Uterus (tissue), 4 donors: ENCODE data around the gene ANO6. TPM values are rescaled to one million over a fixed set of nuclear protein-coding genes. Genes with fewer than 3 reads are reported as not detected.

Source experiments
- DNase-seq, 2 donors: peaks; one replicate each; pipeline ENCODE4 v3.0.0-alpha.2; 2019 to 2020
- H3K27ac ChIP-seq, 2 donors: fragments of 200-600 bp; sonication (generic); 1 replicate in 1 of 2; 2 replicates in 1 of 2; pipeline ENCODE4 v1.5.1; 2016 to 2018
- H3K27me3 ChIP-seq, 2 donors: fragments of 200-600 bp; sonication (generic); one replicate each; pipeline ENCODE4 v1.5.1; 2018 to 2019; ENCODE audit warnings: control low read depth in 1 of 2
- H3K36me3 ChIP-seq, 2 donors: fragments of 200-600 bp; sonication (generic); one replicate each; pipeline ENCODE4 v1.5.1; 2019; ENCODE audit warnings: control low read depth in 1 of 2
- H3K4me1 ChIP-seq, 2 donors: fragments of 200-600 bp; sonication (generic); one replicate each; pipeline ENCODE4 v1.5.1; 2018 to 2019; ENCODE audit warnings: control low read depth in 1 of 2
- H3K4me3 ChIP-seq, 2 donors: fragments of 200-600 bp; sonication (generic); 1 replicate in 1 of 2; 2 replicates in 1 of 2; pipeline ENCODE4 v1.5.1; 2018 to 2019; ENCODE audit warnings: mild to moderate bottlenecking in 1 of 2
- H3K9me3 ChIP-seq, 2 donors: fragments of 200-600 bp; sonication (generic); one replicate each; pipeline ENCODE4 v1.5.1; 2019; ENCODE audit warnings: control low read depth in 1 of 2
- CTCF ChIP-seq, 4 experiments: fragments of 200-600 bp in 2 of 4; fragments of 450-650 bp in 2 of 4; sonication (generic) in 2 of 4; IDR thresholded peaks; one replicate each; pipeline ENCODE4 v1.5.1; 2016 to 2019; ENCODE audit warnings: antibody characterized with exemption in 4 of 4, mild to moderate bottlenecking in 2 of 4, moderate library complexity in 1 of 4
- POLR2A ChIP-seq, 2 donors: fragments of 450-650 bp; IDR thresholded peaks; one replicate each; pipeline ENCODE4 v1.6.1; 2016; ENCODE audit warnings: antibody characterized with exemption in 2 of 2, mild to moderate bottlenecking in 1 of 2, moderate library complexity in 1 of 2
- intact Hi-C: fragments of 100-400 bp; cut with DNase I; formaldehyde crosslinking; loops from one replicate; pipeline ENCODE4 v1.15.1; 2023; ENCODE audit warnings: low total_unique reads
- total RNA-seq, 4 donors: library from RNA; depleted of rRNA in 3 of 4; stranded (reverse); fragments of >200 nt in 3 of 4; gene quantifications; one replicate each; pipeline versions ENCODE4 v1.1.0 to v1.2.4, GENCODE V29; 2014 to 2023
- donor health status: DM: yes; HTN: yes; CAD: no.

Gene ANO6
- total RNA-seq, 4 donors from 2014 or later: 53.8 to 125 (median 75.9) TPM

GRCh38 chr12:45178771-45179170, 37.1 kb upstream of the ANO6 start:
- intact Hi-C loops: no loop called here
- DNase-seq: no peak
- Histone ChIP-seq H3K9me3 (peaks cover 0 to 21% of the 10 kb centered on the region in 2 donors), H3K27me3 (no peaks in the 10 kb centered on the region), H3K36me3 (no peaks in the 10 kb centered on the region), H3K4me1 (no peaks in the 10 kb centered on the region), H3K27ac (no peak overlapping the region), H3K4me3 (no peak overlapping the region)
- TF ChIP-seq CTCF (IDR thresholded peaks at IDR 0.05): no peak

- DNase-seq: no peak
- Histone ChIP-seq H3K27me3 (no peaks in the 10 kb centered on the region), H3K4me3 (no peak overlapping the region), H3K9me3 (peaks cover 0 to 20% of the 10 kb centered on the region in 2 donors), H3K36me3 (no peaks in the 10 kb centered on the region), H3K4me1 (no peaks in the 10 kb centered on the region), H3K27ac (no peak overlapping the region)
- TF ChIP-seq CTCF (IDR thresholded peaks at IDR 0.05): no peak
- no peak for TF ChIP-seq POLR2A (IDR thresholded peaks at IDR 0.05)
- intact Hi-C loops: loop anchor here (10.0 kb wide), 1 partner anchor 202 kb away; no protein-coding TSS in a partner anchor
These were observed 33.4 kb upstream of the ANO6 start for GRCh38 chr12:45182511-45182910.

- H3K27ac ChIP-seq: no peak overlapping the region
- H3K4me3 ChIP-seq: no peak overlapping the region
- intact Hi-C loops: loop anchor here (10.0 kb wide), 1 partner anchor 202 kb away; no protein-coding TSS in a partner anchor
- no peaks in the 10 kb centered on the region for H3K36me3 ChIP-seq
- no peak for DNase-seq
- H3K27me3 ChIP-seq: no peaks in the 10 kb centered on the region
- TF ChIP-seq CTCF (IDR thresholded peaks at IDR 0.05): peak; percentile 37 to 60 (median 47)
- TF ChIP-seq POLR2A (IDR thresholded peaks at IDR 0.05): no peak
- no peaks in the 10 kb centered on the region for H3K4me1 ChIP-seq
- peaks cover 0 to 12% of the 10 kb centered on the region in 2 donors for H3K9me3 ChIP-seq
These were observed 32.6 kb upstream of the ANO6 start for GRCh38 chr12:45183246-45183645.

- no peak overlapping the region for H3K27ac ChIP-seq
- no peaks in the 10 kb centered on the region for H3K4me1 ChIP-seq
- H3K9me3 ChIP-seq: peaks cover 0 to 1% of the 10 kb centered on the region in 2 donors
- TF ChIP-seq CTCF (IDR thresholded peaks at IDR 0.05) (no peak), POLR2A (IDR thresholded peaks at IDR 0.05) (no peak)
- DNase-seq: no peak
- intact Hi-C loops: loop anchor here (10.0 kb wide), 1 partner anchor 200 kb away; no protein-coding TSS in a partner anchor
- no peaks in the 10 kb centered on the region for H3K27me3 ChIP-seq
- no peak overlapping the region for H3K4me3 ChIP-seq
- H3K36me3 ChIP-seq: no peaks in the 10 kb centered on the region
These were observed 31.5 kb upstream of the ANO6 start for GRCh38 chr12:45184147-45184963.

GRCh38 chr12:45186762-45187161, 29.1 kb upstream of the ANO6 start:
- Histone ChIP-seq H3K27ac (no peak overlapping the region), H3K36me3 (no peaks in the 10 kb centered on the region), H3K4me3 (no peak overlapping the region), H3K9me3 (no peaks in the 10 kb centered on the region), H3K4me1 (no peaks in the 10 kb centered on the region), H3K27me3 (no peaks in the 10 kb centered on the region)
- TF ChIP-seq POLR2A (IDR thresholded peaks at IDR 0.05): no peak
- no peak for TF ChIP-seq CTCF (IDR thresholded peaks at IDR 0.05)
- DNase-seq: no peak
- intact Hi-C loops: loop anchor here (10.0 kb wide), 1 partner anchor 198 kb away; no protein-coding TSS in a partner anchor
